ENCODE measurements around the gene SMPD4.

DNA sequence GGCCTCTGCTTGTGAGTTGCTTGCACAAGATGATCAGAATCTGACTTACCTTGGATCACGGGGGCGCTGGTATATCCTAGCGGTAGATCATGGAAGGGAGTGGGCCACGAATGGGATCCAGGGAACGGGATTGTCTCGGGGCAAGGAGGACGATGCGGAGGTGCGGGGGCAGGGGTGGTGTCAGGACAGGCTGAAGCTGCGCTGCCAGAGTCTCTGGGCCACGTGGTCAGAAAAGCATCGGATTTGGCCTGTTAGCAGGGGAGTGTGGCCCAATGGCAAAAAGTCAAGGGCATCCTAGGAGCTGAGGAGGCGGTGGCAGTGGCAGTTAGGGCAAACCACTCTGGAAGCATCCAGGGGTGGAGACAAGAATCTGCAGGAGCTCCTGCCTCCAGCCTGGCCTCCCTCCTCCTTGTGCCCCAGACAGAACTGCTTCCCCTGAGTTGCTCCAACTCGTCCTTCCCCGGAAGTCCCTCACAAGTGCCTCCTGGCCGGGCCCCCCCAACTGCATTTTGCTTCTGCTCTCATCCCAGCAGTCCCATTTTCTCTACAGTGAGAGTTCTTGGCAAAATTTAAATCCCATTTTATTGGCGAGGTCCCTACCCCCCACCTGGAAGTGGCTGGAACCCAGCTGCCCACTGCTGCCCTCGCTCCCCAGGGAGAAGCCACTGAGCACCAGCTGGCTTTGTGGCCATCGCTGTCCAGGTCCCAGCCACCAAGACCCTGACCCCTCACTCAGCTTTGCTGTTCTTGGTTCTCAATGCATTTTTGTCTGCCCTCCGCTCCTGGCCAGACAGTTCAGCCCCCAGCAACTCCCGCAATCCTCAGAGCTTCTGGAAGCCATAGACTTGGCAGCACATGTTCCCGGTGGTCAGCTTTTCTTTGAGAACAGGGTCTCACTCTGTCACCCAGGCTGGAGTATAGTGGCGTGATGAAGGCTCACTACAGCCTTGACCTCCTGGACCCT, 30.9 kb downstream of the SMPD4 start:
- TF ChIP-seq, protein P1, sequence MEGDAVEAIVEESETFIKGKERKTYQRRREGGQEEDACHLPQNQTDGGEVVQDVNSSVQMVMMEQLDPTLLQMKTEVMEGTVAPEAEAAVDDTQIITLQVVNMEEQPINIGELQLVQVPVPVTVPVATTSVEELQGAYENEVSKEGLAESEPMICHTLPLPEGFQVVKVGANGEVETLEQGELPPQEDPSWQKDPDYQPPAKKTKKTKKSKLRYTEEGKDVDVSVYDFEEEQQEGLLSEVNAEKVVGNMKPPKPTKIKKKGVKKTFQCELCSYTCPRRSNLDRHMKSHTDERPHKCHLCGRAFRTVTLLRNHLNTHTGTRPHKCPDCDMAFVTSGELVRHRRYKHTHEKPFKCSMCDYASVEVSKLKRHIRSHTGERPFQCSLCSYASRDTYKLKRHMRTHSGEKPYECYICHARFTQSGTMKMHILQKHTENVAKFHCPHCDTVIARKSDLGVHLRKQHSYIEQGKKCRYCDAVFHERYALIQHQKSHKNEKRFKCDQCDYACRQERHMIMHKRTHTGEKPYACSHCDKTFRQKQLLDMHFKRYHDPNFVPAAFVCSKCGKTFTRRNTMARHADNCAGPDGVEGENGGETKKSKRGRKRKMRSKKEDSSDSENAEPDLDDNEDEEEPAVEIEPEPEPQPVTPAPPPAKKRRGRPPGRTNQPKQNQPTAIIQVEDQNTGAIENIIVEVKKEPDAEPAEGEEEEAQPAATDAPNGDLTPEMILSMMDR (conservative IDR thresholded peaks at IDR 0.05; ENCODE audit: low read depth, low read length) = no peak
- no peak for TF ChIP-seq EZH2 (IDR thresholded peaks at IDR 0.05; ENCODE audit: borderline replicate concordance, low read depth, low read length, poor library complexity, severe bottlenecking)
